HG02623 (cell line): ENCODE measurements around the gene SELENON.

Source experiments
- ATAC-seq: cut with Tn5 transposase; IDR thresholded peaks from one replicate; pipeline ENCODE4 v1.9.1; 2021; ENCODE audit warnings: moderate library complexity; ENCODE audit not compliant: unreplicated experiment

The SELENON gene, protein sequence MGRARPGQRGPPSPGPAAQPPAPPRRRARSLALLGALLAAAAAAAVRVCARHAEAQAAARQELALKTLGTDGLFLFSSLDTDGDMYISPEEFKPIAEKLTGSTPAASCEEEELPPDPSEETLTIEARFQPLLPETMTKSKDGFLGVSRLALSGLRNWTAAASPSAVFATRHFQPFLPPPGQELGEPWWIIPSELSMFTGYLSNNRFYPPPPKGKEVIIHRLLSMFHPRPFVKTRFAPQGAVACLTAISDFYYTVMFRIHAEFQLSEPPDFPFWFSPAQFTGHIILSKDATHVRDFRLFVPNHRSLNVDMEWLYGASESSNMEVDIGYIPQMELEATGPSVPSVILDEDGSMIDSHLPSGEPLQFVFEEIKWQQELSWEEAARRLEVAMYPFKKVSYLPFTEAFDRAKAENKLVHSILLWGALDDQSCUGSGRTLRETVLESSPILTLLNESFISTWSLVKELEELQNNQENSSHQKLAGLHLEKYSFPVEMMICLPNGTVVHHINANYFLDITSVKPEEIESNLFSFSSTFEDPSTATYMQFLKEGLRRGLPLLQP

DNA sequence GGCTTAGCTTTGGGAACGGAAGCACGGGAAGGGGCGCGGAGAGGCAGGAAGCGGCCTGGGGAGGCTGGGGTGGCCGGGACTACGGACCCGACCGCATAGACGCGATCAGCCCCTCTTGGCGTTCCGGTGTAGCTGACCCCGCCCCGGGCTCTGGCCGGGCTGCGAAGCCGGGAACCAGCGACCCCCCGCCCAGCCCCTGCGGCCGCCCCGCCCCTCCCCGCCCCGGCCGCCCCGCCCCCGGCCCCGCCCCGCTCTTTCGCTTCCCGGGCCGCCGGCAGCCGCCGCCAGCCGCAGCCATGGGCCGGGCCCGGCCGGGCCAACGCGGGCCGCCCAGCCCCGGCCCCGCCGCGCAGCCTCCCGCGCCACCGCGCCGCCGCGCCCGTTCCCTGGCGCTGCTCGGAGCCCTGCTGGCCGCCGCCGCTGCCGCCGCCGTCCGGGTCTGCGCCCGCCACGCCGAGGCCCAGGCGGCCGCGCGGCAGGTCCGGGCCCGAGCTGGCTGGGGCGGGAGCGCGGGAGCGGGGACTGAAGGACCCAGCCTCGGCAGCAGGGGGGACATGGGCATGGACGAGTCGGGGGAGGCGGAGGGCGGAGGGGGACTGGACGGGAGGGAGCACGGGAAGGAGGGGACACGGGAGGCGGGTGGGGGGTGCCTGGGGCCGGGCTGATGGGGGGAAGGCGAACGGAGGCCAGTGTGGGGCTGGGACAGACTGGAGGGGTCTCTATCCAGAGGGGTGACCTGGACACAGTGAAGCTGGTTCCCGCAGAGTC is at the start of gene SELENON:
SELENON (plus strand) TSS at position 259 of the 768 bp plus-strand sequence; CDS start at position 297, 38 bp downstream.
- ATAC-seq, result no peak

DNA sequence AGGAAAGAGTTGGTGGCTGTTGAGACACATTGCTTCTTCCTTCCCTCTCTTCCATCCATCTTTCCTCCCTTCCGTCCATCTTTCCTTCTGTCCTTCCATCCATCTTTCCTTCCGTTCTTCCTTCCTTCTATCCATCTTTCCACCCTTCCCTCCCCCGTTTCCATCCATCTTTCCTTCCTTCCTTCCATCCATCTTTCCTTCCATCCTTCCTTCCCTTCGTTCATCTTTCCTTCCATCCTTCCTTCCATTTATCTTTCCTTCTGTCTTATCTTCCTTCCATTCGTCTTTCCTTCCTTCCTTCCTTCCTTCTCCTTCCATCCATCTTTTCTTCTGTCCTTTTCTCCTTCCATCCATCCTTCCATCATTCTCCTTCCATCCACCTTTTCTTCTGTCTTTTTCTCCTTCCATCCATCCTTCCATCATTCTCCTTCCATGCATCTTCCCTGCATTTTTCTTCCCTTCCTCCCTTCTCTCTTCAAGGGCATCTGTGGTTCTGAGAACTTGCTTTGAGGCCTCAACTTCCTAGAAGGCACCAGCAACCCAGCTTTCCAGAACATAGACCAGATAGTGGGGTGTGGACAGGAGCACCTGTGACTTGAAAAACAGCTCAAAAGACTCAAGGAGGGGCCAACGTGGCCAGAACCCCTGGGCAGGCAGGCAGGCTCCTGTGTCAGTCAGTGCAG is 48.9 kb upstream of the SELENON start:
- no peak for ATAC-seq

DNA sequence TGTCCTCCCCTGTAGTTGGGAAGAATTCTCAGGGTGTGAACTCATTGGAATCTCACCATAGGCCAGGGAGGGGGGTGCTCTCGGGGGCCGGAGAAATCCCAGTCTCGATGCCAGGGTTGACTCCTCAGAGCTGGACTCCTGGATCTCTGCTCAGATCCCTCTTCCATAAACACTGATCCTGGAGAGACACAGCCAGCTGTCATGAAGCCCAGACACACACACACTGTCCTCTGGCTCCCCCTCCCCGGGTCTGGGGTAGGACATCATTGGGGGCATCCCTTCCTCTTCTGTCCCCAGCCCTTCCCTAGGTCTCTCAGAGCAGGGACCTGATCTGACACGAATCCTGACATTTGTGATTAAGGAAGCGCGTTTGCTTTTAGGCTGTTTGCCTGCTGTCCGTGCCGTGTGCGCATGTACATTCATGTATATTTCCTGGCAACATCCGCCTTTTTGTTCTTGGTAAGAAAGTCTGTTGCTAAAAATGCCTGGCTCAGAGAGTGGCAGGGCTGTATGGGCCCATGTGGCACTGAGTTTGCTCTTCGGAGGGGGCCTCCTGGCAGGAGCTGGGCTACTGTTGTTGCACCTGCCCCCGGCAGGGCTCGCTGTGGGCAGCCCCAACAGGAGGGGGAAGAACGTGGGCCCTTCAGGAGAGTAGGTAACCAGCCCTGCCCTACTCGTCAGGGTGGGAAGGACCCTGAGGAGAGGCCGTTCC is 45.4 kb upstream of the SELENON start:
- no peak for ATAC-seq

DNA sequence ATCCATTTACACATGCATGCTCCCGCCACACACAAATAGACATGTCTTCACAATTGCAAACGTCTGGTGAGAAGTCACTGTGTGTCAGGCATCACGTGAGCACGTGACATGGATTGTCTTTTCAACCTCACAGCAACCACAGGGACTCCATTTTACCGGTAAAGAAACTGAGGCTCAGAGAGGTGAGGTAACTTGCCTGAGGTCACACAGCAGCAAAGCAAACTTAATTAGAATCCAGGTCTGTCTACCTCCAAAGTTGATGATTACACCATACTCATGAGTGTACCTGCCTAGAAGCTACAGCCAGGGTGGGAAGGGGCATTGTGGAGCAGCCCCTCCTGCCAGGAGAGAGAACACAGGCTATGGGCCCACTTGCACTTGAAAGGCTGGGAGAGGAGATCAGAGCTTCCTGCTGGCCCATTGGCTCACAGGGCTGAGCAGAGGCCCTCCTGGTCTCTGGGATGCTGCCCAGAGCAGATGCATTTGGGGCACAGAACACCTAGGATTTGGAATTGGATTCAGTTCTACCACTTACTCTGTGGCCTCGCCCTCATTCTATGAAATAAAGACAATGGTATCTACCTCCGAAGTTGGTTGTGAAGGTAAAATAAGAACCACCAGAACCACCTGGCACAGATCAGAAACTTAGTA is 44.4 kb upstream of the SELENON start:
- no peak for ATAC-seq

DNA sequence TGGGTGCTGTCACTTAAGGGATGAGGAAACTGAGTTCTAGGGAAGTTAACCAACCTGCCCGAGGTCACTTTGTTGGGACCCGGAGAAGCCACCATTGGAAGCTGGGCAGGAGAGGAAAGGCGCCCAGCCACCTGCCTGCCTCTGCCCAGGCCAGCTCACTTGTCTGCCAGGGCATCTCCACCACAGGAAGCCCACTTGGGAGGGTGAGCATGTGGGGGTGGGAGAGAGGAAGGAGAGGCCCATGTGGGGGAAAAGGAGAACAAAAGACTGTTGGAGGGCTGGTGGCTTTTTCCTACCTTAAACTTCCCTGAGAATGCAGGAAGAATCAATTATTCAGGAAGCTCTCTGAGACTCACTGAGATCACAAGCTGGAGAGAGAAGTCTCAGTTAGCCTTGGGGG is 43.8 kb upstream of the SELENON start:
- ATAC-seq, result no peak

DNA sequence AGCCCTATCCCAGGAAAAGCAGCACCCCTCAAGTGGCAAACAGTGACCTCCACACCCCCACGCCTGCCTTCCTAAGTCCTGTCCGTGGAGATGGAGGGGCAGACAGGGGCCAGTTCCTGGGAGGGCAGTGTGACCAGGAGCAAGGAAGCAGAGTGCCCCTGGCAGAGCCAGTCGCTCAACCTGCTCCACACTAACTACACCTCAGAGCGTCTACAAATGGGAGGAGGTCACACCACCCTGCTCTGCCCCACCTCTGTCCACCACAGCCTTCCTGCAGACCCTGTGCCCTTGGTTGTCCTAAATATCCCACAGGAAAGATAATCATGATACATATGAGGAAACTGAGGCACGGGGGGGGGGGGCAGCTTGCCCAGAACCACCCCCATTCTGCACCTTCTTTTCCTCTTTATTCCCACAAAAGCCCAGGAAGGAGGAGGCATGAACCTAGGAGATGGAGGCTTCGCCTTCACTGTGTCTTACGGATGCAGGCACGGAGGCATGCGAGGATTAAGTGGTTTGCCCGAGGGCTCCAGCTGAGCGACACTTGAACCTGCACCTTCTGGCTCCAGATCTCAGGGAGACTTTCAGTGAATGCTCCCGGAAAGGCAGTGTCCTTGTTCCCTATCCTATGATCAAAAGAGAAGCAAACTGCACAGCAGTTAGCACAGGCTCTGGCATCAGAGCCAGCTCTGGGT is 42.7 kb upstream of the SELENON start:
- ATAC-seq, result no peak

DNA sequence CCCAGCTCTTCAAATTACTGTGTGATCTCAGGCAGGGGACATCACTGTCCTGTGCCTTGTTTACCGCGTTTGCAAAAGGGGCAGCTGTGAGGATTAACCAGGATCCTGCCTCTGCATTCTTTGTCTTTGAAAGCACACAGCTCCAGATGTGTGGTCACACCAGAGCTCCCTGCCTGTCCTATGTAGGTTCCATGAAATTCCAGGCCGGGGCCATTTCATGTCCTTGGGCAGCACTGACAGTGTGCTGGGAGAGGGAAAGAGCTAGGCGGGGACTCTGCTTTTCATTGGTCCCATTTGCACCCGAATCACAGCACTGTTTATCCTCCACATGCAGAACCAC is 42.2 kb upstream of the SELENON start:
- ATAC-seq, result no peak

DNA sequence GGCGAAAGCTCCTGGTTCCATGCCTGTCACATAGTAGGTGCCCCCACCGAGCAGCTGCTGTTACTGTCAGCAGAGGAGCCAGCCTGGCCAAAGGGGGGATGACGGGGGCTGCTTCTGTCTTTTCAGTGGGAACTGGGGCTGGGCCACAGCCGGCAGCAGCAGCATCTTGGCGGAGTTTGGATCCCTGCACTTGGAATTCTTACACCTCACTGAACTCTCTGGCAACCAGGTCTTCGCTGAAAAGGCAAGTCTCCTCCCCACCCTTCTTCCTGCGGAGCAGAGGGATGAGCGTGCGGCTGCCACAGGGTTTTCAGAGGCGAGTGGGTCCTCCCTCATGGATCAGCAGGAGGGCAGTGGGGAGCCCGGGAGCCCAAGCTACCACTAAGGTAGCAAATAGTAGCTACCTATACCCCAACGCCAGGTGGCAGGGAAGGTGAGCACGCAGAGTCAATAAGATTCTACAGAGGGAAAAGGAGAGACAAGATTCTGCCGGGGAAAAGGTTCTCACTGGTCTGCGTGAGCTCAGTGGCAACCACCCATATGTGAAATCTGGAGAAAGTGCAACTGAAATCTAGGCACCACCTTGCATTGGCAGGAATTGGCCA is 41.4 kb upstream of the SELENON start:
- no peak for ATAC-seq

DNA sequence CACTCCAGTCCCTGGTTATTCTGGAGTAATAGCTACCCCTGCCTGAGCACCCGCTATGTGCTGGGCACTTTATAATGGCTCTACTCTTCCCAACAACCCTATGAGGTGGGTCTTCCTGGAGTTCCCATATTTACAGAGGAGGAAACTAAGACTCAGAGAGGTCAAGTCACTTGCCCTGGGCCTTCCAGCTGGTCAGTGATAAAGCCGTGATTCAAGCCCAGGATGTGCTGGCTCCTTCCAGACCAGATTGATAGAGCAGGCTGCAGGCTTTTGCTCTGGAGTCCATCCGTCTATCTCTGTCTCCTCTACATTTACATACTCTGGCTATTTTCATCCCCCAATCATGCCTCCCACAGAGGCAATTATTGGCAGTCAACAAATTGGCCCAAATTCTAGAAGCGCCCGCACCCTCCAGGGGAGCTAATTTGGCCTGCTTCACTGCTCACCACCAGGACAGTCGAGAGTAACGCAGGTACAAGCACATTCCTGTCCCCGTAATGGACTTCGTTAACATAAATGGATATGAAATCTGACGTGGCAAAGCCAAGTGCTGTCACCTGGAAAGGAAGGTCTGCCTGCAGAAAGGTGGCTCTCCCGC is 39.8 kb upstream of the SELENON start:
- ATAC-seq, result no peak

DNA sequence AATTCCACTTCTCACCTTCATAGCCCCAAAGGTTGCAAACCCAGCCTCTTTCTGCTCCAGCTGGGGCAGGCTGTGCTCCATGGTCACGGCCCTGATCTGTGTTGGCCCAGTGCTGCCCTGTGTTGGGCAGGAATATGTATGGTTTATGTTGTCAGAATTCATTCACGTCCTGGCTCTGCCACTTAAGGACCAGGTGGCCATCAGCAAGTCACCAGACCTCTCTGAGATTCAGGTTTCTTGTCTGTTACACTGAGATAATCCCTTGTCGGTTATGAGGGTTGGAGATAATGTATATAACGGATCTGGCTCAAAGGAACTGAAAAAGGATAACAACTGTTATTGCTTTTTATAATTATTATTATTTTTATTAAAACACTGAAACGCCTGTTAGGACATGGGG is 39.1 kb upstream of the SELENON start:
- ATAC-seq, result no peak

DNA sequence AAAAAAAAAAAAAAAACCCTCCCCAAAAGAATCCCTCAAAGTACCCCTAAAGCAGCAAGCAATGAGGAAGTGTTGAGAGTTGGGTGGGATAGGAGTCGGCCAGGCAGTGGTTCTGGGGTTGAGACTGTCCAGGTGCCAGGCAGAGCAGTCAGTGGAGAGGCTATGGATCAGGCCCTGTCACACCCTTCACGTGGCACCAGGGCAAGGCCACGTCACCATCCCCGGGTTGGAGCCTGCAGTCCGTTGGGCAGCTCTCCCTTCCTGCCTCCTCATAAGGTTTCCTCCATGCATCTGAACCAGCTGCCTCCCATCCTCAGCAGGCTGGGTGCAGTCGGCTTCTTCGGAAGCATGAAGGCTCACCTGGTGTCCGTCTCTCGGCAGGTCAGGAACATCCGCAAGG is 36.5 kb upstream of the SELENON start:
- ATAC-seq, result no peak

DNA sequence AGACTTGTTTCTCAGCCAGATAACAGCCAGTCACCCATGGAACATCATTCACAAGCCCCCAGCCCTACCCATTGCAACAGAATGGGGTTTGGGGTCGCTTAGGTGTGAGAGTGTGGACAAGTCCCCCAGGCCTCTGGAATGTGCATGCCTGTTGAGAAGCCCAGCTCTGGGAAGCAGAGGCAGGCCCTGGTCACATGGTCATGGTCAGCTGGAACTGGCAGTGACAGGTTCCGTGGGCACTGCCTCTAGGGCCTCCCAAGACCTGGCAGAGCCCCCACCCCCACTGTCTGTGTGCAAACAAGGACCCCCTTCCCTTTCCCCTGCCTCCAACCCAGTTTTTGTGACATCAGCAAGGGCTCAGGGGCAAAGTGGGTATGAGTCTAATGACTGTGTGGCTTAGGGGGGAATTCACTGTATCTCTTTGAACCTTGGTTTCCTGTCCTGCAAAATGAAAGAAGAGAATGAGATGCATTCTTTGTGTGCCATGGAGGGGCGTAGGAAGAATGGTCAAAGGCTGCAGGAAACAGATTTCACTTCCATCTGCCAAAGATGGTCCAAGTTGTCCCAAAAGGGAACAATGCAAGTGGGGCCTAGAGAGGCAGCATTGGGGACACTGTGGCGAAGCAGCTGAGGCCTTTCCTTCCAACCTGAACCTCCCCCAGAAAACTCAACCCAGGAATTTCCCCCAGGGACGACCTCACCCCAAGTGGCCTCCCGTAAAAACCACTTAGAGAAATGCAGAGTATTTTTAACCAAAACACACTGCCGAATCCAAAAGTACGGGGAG is 34.7 kb upstream of the SELENON start:
- ATAC-seq, result no peak

DNA sequence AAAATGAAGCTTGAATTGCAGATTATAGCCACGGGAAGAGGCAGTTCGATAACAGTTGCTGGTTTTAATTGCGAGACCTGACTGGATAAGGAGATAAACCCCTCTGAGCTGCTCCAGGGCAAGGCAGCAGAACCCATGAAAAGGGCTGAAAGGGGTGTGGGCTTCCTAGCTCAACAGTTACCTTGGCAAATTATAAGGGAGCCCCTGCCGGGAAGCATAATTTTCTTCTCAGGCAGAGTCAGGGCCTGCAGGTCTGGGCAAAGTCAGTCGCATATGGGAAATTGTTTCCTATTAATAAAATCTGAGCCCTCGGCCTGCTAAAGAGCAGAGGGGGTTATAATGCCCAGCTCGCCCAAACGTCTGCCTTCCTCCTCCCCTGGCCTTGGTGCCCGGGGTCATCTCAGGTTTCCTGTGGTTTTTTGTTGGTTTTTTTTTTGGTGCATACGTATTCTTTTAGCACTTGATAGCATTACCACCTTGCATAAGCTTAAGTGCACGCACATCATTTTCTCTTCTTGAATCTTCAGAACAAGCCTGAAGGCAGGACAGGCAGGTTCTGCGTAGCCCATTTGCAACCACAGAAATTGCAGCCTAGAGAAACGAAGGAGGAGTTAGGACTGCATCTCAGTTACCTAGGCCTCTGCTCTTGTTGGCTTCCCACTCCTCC is 33.9 kb upstream of the SELENON start:
- no peak for ATAC-seq

DNA sequence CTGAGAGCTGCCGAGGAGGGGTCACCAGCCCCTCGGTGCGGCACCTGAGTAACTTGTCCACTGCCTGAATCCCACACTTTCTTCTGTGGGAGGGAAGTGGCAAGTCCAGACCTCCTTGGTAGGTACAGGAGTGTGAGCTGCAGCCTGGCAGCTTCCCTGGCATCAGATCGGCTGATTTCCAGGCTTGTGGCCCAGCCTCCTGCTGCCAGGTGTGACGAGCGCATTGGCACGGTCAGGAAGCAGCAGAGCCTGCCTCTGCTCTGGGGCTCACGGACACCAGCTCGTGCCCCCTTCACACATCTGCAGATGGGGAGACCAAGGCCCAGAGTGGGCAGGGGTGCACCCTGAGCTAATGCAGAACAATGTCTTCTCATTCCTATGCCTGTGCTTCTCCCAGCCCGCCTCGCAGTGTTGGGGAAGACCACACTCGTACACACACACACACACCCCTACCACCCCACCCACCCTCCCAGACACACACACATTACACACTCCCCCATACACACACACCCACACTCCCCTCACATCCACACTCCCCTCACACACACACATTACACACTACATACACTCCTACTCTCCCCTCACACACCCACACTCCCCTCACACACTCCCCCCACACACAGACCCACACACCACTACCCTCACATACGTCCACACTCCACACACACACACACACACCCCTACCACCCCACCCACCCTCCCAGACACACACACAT is 33.1 kb upstream of the SELENON start:
- no peak for ATAC-seq

DNA sequence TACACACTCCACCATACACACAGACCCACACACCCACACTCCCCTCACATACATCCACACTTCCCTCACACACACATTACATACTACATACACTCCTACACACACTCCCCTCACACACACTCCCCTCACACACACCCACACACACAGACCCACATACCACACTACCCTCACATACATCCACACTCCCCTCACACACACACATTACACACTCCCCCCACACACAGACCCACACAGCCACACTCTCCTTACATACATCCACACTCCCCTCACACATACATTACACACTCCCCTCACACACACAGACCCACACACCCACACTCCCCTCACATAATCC is 32.6 kb upstream of the SELENON start:
- ATAC-seq, result no peak

DNA sequence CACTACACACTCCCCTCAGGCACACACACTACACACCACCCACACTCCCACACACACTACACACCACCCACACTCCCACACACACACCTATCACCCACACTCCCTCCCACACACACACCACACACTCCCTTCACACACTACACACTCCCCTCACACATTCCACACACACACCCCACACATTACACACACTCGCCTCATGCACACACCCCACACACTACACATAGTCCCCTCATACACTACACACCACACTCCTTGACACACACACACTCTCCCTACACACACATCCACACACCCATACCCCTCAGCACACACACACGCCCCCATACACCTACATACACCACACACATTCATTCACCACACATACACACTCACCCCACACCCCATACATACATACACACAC is 31.0 kb upstream of the SELENON start:
- ATAC-seq, result no peak
